Epithelial cell of esophagus (primary cell): ENCODE data around the gene MAPT.
"Not testable (repeated sequence)": the region's sequence is repeated elsewhere in the genome, so short reads cannot be mapped to it uniquely, and the experiment has no call there.

ENCODE experiments used
- DNase-seq: peaks from one replicate; pipeline ENCODE4 v3.0.0; 2010; ENCODE audit warnings: low read depth
- H3K4me3 ChIP-seq: 2 replicates; pipeline ENCODE4 v1.5.1; 2011; ENCODE audit warnings: mild to moderate bottlenecking, low read length, control low read depth
- TF ChIP-seq, protein P1 (sequence below): IDR thresholded peaks from 2 replicates; pipeline ENCODE4 v1.5.1; 2011; ENCODE audit warnings: low read depth, mild to moderate bottlenecking, low read length, control low read depth, inconsistent platforms; ENCODE audit not compliant: insufficient read depth; ENCODE audit errors: missing control alignments

Gene MAPT

DNA sequence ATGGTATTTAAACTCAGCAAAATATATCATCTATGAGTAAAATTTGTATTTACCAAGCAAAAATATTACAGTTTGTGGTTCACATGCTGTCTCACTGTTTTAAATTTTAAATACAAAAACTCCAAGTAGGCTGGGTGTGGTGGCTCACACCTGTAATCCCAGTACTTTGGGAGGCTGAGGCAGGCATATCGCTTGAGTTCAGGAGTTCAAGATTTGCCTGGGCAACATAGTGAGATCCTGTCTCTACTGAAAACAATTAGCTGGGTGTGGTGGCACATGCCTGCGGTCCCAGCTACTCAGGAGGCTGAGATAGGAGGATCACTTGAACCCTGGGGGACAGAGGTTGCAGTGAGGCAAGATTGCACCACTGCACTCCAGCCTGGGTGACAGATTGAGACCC is 37.3 kb downstream of the MAPT start:
- no peak for DNase-seq
- H3K4me3 ChIP-seq: no peak overlapping the region
- TF ChIP-seq, protein P1, sequence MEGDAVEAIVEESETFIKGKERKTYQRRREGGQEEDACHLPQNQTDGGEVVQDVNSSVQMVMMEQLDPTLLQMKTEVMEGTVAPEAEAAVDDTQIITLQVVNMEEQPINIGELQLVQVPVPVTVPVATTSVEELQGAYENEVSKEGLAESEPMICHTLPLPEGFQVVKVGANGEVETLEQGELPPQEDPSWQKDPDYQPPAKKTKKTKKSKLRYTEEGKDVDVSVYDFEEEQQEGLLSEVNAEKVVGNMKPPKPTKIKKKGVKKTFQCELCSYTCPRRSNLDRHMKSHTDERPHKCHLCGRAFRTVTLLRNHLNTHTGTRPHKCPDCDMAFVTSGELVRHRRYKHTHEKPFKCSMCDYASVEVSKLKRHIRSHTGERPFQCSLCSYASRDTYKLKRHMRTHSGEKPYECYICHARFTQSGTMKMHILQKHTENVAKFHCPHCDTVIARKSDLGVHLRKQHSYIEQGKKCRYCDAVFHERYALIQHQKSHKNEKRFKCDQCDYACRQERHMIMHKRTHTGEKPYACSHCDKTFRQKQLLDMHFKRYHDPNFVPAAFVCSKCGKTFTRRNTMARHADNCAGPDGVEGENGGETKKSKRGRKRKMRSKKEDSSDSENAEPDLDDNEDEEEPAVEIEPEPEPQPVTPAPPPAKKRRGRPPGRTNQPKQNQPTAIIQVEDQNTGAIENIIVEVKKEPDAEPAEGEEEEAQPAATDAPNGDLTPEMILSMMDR: no peak

DNA sequence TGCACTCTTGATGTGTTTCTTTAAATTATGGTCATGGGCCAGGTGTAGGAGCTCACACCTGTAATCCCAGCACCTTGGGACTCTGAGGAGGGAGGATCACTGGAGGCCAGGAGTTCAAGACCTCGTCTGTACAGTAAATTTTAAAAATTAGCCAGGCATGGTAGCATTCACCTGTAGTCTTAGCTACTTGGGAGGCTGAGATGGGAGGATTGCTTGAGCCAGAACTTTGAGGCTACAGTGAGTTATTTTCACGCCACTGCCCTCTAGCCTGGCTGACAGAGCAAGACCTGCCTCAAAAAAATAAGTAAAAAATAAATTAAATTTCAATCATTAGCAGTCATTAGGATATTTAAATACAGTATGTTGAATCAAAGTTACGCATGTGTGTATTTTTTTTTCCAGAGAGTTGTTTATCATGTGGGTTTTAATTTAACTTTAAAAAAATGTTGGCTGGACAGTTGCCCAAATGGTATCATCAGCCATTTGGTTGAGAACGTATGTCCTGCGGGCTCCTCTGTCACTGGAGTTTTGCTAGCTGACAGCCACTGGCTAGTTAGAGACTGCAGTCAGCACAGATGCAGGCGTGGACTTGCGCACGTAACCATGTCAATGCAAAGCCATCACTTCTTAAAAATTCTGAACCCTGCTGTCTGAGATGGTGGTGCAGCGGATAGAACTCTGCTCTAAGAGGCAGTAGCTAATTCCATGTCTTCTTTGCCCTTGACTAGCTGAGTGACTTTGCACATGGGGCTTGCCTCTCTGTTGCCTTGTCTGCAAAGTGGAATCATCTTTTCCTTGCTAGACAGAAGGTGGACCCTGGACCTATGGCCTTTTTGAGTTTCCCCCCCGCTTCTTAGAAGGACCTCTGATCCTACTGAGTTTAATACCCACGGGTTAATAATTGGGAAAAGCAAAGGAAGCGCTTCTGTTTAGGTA is 40.0 kb downstream of the MAPT start:
- TF ChIP-seq, protein P1: no peak
- H3K4me3 ChIP-seq: no peak overlapping the region
- DNase-seq: no peak

DNA sequence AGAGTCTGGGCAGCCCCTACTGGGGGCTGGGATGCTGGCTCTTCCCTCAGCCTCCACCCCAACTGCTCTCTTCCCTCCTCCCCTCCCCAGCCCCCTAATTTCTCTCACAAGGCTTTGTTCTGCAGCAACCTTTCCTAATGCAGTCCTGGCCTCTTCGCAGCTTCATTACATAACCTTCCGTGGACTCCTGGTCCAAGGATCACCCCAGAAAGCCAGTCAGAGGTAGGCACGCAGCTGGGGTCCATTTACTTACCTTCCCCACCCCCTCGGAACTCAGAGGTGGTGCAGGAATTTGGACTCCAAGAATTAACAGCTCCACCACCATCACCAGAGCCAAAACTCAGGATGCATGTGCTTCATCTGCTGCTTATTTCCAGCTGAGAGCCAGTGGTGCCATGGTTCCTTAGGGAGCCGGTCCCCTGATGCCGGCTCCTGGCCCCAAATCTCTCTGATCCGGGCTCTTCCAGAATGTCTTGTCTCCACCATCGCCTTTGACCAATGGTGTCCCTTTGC is 40.9 kb downstream of the MAPT start:
- TF ChIP-seq, protein P1: no peak
- DNase-seq: no peak
- H3K4me3 ChIP-seq: no peak overlapping the region

DNA sequence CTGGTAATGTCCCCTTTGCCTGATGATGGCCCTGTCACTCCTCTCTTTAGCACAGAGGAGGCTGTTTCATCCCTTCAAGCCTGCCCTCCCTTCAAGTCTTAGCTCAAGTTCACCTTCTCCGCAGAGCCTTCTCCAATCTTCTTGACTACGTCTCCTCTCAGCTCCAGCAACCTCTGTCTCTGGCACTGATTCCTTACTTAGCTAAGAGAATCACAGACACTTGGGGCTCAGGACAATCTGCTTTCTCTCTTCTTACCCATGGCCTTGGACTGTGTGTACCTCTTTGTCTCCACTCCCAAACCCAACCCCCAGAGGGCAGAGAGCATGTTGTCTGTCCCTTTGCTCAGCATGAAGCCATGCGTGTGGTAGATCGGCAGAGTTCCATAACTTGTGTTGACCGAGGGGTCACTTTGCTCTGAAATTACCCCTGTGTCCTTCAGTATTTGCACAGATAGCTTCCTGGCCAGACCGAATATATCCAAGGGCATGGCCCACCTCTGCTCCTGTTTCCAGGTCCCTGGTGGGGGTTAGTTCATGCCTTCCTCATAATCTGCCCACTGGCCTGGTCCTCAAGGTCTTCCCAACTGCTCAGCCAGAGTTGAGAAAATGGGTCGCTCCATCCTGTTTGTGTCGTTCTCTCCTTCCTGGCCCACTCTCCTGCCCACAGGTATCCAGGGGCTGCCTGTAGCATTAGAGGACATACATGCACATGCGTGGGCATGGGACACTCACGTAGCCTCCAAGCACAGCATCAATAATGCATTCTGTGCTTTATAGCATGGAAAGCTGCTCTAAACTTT is 41.6 kb downstream of the MAPT start:
- TF ChIP-seq, protein P1: no peak
- no peak for DNase-seq
- H3K4me3 ChIP-seq: no peak overlapping the region

DNA sequence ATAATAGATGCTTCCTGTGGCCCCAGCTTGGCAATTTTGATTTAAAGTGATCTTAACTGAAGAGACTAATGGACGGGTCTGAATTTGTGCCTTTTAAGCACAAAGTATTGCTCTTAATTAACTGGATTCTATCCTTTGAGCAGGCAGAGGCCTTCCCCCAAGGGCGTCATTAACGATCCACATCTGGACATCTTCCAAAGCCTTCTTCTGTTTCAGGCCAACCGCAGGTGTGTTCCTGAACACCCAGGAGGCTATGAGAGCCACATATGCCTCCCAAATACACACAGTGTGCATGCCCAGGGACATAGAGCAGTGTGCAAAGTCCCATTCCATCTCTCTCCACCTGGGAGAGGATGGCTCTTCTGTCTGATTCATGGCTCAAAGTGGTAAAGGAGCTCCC is 42.3 kb downstream of the MAPT start:
- DNase-seq: no peak
- TF ChIP-seq, protein P1: no peak
- H3K4me3 ChIP-seq: no peak overlapping the region

DNA sequence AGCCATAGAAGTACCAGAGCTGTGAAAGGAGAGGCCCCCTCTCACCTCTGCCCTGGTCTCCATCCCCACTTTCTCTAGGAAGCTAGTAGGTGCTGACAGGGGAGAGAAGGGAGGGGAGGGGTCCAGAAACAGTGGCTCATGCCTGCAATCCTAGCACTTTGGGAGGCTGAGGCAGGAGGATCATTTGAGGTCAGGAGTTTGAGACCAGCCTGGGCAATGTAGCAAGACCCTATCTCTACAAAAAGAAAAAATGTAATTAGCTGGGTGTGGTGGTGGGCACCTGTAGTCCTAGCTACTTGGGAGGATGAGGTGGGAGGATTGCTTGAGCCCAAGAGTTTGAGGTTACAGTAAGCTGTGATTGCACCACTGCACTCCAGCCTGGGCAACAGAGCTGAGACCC is 42.8 kb downstream of the MAPT start:
- not testable (repeated sequence) for DNase-seq, H3K4me3 ChIP-seq

DNA sequence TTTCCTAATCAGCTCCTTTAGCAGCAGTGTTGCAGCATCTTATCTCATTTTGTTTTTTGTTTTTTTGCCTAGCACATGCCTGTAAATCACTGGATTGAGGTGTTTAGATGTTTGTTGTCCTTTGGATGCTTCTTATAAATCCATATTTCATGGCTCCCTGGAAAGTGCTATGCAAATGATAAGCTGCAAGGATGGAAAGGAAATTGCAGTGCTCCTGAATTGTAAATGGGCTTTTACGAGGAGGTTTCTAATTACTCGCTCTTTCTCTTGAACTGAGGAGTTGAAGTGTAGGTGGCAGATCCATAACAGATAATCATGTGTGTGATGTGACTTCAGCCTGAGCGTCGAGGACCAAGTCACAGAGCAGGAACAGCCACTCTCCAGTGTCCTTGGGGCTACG is 45.0 kb downstream of the MAPT start:
- TF ChIP-seq, protein P1: no peak
- H3K4me3 ChIP-seq: no peak overlapping the region
- DNase-seq: no peak
